ENCODE results near the gene TBKBP1.

The TBKBP1 gene, protein sequence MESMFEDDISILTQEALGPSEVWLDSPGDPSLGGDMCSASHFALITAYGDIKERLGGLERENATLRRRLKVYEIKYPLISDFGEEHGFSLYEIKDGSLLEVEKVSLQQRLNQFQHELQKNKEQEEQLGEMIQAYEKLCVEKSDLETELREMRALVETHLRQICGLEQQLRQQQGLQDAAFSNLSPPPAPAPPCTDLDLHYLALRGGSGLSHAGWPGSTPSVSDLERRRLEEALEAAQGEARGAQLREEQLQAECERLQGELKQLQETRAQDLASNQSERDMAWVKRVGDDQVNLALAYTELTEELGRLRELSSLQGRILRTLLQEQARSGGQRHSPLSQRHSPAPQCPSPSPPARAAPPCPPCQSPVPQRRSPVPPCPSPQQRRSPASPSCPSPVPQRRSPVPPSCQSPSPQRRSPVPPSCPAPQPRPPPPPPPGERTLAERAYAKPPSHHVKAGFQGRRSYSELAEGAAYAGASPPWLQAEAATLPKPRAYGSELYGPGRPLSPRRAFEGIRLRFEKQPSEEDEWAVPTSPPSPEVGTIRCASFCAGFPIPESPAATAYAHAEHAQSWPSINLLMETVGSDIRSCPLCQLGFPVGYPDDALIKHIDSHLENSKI

DNA sequence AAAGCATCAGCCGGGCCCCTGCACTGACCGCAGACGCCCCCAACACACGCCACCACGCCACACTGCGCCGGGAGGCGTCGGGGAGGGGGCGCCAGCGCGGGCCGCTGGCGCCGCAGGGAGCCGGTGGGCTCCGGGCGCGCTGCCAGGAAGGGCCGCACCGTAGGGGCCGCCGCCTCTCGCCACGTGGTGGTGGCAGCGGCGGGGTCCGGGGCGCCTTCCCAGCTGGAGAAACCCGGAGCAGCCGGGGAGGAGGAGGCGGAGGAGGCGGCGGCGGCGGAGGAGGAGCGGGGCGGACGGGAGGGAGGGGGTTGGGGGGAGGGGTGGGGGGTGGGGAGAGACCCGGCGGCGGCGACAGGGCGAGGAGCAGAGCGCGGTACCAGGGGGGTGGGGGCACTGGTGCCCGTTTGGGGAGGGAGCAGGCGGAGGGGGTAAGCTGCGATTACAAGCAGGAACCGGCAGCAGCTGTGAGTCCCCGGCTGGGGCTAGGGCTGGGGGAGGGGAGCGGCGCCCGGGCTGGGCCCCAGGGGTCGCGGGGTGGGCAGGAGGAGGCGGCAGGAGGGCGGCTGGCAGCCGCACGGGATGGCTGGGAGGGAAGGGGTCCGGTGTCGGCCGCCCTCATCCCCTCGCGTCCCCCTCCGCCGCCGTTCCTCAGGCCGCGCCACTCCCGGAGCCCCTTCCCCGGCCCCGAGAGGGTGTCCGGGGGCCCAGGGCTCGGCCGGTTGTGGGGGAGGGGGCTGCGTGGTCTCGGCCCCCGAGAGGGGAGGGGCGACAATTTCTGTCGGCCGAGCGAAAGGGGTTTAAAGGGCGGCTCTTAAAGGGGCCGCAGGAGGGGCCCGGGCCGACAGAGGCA lies at the start of gene TBKBP1:
Gene TBKBP1, plus strand, starts transcription at position 431 of the 850 bp plus-strand sequence. CDS start 1,952 bp downstream, outside the sequence.
- no peak for DNase-seq

DNA sequence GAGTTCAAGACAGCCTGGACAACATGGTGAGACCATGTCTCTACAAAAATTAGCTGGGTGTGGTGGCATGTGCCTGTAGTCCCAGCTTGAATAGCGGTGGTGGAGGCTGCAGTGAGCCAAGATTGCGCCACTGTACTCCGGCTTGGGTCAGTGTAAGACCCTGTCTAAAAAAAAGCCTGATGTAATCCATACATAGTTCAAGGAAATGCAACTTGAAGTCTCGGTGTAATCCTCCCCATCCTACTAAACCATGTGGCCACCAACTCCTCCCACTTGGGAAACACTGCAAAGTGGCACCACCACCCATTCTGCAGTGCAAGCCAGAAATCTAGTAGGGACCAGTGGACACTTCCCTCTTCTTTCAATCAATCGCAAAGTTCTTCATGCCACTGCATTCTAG lies 49.6 kb upstream of the TBKBP1 start:
- DNase-seq: peak; percentile 95

DNA sequence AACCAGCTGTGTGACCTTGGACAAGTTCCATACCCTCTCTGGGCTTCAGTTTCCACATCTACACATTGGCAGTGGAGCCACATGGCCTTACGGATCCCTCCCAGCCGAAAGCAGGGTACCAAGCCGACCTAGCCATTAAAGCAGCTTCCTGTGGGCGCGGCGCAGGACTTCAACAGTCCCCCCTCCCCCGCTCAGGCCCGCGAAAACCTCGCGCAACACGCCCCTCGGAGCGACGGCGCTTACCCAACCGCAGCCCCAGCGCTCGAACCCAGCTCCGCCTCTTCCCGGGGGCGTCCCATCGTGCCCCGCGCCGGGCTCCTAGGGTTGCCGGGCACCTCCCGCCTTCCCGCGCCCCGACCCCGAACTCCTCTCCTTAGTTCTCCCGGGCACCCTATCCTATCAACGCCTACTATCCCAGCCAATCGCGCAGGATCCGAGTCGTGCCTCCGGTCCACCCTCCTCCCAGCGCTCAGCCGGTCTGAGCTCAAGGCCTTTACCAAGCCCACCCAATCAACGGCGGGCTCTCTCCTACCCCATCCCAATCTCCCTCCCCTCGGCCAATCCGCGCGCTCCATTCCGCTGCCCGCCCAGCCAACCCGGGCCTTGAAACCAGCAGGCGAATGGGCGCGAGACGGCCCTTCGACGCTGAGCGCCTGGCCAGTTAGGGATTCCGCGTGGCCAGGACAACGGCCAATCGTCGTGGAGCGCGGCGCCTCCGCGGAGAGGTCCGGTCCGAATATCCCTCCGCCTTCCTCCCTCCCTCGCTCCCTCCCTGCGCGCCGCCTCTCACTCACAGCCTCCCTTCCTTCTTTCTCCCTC lies 44.6 kb upstream of the TBKBP1 start, which contains the start of gene KPNB1:
Gene KPNB1, plus strand, starts transcription at position 767 of the 819 bp plus-strand sequence. CDS start 326 bp downstream, outside the sequence.
- DNase-seq: peak; percentile 100

DNA sequence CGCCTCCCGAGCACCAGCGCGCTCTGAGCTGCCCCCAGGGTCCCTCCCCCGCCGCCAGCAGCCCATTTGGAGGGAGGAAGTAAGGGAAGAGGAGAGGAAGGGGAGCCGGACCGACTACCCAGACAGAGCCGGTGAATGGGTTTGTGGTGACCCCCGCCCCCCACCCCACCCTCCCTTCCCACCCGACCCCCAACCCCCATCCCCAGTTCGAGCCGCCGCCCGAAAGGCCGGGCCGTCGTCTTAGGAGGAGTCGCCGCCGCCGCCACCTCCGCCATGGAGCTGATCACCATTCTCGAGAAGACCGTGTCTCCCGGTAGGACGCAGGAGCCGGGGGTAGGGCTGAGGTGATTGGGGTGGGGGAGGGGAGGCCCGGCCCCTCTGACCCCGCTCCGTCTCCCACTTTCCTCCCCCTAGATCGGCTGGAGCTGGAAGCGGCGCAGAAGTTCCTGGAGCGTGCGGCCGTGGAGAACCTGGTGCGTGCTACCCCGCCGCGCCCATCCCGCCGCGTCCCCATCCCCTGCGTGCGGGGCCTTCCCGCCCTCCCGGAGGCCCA lies 43.9 kb upstream of the TBKBP1 start:
- peak; percentile 44 for DNase-seq

DNA sequence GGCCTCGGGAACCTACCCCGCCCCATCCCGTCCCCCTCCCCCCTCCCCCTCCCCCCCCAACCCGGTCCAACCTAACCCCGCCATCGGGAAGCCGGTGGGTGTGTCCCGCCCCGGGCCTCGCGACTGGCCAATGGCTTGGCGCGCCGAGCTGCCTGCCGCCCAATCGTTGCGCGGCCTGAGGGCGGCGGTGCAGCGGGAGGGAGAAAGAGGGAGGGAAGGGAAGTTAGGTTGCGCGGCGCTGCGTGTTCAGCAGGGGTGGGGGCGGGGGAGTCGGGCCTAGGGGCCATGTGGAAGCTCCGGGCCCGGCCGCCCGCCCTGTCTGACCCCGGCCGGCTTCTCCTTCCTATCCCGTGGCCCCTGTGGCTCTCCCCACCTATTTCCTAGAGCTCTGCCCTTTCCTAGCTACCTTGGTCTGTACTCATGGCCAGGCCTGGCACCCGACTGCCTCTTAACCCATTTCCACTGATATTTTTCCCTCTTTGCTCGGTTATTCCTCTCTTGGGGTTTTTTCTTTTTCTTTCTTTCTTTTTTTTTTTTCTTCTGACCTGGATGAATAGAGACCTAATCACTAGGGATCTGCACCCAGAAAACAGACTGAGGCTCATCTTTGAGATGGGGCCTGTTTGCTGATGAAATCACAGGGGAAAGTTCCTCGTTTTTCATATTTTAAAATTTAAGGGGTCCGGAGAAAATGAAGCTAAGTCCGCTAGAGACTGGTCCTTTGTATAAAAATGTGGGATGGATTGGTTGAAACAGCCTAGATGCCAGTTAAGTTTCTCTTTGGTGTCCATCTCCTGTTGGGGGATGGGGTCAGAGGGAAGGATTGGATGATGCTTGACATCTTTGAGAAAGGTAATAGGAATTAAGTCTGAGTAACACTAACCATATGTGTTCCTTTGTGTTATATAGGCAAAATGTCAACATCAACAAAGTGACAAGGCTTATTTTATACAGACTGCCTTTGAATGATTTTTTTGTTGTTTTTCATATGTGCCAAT lies 43.1 kb upstream of the TBKBP1 start:
- peak; percentile 97 for DNase-seq

DNA sequence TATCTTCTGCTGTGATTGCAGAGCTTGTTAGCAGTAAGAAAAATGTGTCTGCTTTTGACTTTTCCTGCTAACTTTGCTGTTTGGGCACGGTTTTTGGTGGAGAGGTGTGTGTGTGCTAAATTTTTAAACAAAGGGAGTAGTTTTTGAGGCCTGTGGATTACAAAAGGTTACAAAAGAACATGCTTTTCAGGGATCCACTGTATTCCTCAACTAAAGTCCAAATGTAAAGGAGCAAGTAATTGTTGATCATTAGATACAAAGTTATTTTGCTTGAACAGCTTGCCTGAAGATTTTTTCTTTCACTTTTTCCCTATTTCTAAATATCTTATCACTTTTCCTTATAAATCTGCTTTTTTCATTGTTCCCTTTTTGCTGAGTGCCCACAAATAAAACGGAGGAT lies 42.3 kb upstream of the TBKBP1 start:
- no peak for DNase-seq

DNA sequence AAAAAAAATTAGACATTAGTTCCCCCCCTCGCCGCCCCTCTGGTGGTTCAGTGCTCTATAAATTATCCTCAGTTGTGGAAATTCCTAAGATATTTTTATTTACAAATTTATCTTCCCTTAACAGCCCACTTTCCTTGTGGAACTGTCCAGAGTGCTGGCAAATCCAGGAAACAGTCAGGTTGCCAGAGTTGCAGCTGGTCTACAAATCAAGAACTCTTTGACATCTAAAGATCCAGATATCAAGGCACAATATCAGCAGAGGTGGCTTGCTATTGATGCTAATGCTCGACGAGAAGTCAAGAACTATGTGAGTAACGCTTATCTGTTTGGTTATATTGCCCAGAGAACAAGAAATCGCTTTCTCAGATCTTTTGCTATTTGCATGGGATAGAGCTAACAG lies 41.4 kb upstream of the TBKBP1 start:
- DNase-seq: no peak

DNA sequence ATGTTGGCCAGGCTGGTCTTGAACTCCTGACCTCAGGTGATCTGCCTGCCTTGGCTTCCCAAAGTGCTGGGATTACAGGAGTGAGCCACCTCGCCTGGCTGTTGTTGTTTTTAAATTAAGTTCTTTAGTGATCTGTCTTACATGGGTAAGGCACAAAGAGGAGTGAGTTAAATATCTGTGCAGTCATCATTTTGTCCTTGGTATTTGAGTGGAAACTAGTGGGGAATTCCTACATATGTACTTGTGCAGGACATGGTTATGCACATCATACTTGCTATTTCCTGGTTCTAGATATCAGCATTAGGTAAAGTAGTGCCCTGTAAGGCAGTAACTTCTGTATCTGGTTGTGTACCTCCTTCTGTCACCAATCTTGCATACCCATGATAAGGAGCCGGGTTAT lies 40.5 kb upstream of the TBKBP1 start:
- peak; percentile 28 for DNase-seq

DNA sequence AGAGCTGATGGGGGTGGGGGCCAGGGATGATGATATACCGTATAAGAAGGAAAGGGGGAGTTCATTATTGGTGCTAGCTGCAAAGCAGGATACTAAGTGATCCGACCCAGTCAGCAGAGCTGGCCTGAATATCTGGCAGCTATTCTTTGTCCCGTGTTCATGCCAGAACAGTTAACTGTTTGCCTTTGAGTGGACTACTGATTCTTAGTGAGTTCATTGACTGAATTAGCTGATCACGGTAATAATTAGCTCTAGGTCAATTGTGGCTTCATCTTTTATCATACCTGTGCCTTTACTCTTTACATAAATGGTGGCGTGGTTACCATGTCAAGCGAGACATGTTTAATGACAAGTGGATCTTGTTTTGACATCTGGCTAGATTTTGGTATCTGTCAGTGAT lies 39.0 kb upstream of the TBKBP1 start:
- DNase-seq: no peak

DNA sequence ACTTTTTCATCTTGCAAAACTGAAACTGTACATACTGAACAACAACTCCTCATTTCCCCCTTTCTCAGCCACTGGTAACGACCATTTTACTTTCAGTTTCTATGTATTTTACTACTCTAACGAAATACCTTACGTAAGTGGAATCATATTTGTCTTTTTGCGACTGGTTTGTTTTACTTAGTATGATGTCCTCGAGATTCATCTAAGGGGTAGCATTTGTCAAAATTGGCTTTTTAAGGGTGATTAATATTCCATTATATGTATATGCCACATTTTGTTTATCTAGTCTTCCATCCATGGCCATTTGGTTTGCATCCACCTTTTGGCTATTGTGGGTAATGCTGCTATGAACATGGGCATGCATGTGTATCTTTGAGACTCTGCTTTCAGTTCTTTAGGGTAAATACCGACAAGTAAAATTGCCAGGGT lies 33.9 kb upstream of the TBKBP1 start:
- DNase-seq: peak; percentile 91

DNA sequence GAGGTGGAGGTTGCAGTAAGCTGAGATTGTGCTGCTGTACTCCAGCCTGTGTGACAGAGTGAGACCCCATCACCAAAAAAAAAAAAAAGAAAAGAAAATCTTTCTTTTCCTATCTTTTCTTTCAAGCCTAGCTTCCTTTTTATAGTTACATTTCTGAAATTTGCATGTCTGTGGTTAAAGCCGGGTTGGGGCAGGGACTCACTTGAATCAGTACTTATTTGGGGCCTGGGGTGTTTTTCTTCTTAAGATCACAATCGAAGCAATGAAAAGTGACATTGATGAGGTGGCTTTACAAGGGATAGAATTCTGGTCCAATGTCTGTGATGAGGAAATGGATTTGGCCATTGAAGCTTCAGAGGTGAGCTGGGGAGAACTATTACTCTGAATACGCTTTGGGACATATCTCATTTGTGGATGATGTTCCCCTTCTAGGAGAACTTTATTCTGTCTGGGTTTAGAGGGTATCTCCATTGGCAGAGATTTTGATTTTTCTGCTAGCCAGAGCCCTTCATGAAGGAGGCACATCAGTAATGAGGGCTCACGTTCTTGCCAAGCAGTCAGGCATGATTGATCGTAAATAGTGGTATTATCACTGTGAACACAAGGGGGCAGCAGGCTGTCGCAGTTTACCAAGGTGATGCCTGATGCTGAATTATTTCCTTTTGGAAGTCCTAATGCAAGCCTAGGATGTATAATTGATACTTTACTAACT lies 29.9 kb upstream of the TBKBP1 start:
- DNase-seq: peak; percentile 53

DNA sequence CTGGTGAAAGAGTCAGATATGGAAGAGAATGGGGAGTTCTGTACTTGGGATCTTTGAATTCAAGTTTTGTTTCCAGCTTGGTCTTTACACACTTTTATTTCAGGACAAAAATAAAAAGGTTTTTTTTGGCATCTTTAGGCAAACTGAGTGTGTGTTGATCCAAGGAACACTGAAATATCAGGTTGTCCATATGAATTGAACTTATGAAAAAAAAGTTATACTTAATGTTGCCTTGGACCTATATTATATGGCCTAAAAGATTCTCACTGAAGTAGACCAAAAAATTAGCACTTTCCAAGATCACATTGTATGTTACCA lies 29.4 kb upstream of the TBKBP1 start:
- DNase-seq: no peak

DNA sequence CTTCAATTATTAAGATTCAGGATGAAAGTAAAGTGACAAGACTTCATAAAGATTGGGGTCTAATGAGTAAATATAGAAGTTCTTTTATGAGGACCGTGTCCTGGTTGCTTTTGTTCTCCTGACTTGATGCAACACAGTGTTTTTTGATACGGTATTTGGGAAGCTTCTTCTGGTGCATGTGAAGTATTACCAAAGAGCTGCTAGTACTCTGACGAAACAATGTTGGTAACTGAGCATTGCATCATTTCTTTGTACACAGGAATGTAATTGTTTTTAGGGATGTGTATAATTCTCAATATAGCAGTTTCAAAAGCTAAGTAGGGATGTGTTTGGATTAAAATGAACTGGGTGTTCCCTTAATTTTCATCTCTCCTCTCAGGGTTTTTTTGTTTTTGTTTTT lies 28.3 kb upstream of the TBKBP1 start:
- DNase-seq: peak; percentile 91

DNA sequence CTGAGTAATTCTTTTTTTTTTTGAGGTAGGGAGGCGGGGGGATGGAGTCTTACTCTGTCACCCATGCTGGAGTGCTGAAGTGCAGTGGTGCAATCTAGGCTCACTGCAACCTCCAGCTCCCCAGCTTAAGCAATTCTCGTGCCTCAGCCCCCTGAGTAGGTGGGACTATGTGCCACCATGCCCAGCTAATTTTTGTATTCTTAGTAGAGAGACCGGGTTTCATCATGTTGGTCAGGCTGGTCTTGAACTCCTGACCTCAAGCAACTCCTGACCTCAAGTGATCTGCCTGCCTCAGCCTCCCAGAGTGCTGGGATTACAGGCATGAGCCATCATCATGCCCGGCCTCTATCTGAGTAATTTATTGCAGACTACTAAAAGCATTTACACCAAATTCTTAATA lies 24.9 kb upstream of the TBKBP1 start:
- peak; percentile 61 for DNase-seq

DNA sequence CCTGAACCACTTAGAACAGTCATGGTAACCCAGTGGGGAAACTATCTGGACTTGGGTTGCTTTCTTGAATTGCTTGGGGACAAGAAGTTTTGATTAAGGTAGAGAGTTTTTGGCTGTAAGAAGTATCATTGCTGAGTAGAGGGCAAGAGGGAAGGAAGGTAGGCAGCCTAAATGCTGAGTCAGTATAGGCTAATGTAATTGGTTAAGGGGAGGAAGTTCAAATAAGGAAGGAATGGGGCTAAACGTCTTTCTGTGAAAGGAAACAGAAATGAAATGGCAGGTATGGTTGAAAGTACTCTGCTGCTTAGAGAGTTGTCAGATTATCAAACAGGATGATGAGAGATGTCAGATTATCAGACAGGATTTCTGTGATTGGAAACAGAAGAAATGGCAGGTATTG lies 23.9 kb upstream of the TBKBP1 start:
- peak; percentile 51 for DNase-seq

DNA sequence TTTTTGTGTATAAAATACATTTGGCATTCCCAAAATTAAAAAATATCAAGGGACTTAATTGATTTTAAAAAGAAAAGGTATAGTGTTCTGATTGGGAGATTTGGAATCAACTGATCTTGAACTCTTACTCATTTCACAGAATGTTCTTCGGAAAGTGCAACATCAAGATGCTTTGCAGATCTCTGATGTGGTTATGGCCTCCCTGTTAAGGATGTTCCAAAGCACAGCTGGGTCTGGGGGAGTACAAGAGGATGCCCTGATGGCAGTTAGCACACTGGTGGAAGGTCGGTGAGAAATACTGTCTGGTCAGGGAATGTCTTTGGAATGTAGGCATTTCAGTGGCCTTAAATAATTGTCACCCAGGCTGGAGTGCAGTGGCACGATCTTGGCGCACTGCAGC lies 19.5 kb upstream of the TBKBP1 start:
- DNase-seq: no peak

DNA sequence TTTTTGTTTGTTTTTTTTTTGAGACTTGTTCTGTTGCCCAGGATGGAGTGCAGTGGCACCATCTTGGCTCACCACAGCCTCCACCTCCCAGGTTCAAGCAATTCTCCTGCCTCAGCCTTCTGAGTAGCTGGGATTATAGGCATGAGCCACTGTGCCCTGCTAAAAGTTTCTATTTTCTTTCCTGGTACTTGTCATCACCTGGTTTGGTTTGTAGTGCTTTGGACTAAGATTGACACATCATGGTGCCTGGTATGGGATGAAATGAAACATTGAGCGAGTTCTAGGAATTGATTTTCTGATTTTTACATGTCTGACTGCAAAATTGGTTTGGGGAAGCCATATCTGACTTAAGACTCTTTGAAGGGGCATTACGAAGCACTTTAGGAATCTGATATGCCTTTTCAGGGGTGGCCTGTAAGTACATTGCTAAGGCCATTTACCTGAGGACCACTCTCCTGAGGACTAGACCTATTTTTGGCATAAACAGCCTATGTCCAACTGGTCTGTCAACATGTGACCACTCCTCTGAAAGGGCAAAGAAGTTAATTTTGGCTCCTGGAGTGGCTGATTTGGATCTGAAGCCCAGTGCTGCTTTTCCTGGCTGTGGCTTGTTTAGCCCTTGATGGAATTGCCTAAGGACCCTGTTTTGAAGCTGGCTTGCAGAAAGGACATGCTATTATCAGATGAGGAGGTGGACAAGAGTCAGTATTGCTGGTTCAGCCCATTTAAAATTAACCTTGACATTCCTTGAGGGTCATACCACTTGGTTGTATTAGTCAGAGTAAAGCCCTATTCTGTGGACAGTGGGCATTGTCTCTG lies 18.4 kb upstream of the TBKBP1 start:
- no peak for DNase-seq

DNA sequence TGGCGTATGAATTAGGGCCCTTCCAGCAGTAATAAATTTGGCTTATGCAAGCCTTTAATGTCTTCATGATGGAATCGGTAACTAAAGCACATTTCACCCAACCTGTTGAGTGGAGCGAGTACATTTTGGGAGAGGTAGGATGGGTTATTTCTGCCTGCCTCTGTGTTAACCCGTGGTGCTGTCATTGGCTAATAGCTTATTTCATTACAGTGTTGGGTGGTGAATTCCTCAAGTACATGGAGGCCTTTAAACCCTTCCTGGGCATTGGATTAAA lies 17.8 kb upstream of the TBKBP1 start:
- no peak for DNase-seq

DNA sequence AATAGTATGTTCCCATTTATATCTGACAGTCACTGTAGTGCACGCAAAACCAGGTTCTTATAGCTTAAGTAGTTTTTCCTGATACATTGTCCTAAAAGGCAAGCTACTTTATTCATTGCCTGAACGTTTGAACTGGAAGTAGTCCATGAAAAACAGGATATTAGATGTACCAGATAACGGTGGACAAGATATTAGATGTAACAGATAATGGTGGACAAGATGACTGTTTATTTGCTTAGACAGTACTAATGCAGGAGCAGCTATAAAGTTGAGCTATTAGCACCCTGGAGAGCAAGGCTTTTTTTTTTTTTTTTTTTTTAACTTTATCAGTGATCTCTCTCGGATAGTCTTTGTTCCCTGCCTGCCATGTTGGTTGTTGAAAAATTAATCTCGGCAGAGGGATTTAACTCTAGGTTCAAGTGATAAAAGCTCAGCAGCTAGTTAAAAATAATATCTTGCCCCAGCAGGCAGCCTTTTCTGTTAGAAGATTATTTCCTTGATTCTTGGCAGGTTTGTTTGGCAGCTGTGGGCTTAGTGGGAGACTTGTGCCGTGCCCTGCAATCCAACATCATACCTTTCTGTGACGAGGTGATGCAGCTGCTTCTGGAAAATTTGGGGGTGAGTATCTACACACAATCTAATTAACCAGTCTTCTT lies 17.3 kb upstream of the TBKBP1 start:
- DNase-seq: no peak
